GM21786 (cell line): ENCODE data around the gene STOX2.
"Not testable (repeated sequence)": the region's sequence is repeated elsewhere in the genome, so short reads cannot be mapped to it uniquely, and the experiment has no call there.

ENCODE experiments used
- ATAC-seq: cut with Tn5 transposase; IDR thresholded peaks from one replicate; pipeline ENCODE4 v1.9.1; 2021; ENCODE audit not compliant: unreplicated experiment

Gene STOX2

GRCh38 chr4:183934761-183935160 lies 29.7 kb downstream of the STOX2 start:
- ATAC-seq = no peak

- no peak for ATAC-seq
Observed at GRCh38 chr4:183935355-183936005, 30.4 kb downstream of the STOX2 start.

GRCh38 chr4:183936047-183936446 lies 30.9 kb downstream of the STOX2 start:
- ATAC-seq = no peak

GRCh38 chr4:183936574-183937345 lies 31.7 kb downstream of the STOX2 start:
- ATAC-seq = no peak

- ATAC-seq = no peak
Observed at GRCh38 chr4:183940864-183941263, 35.8 kb downstream of the STOX2 start.

- ATAC-seq = no peak
Observed at GRCh38 chr4:183941964-183942363, 36.9 kb downstream of the STOX2 start.

GRCh38 chr4:183945741-183946140 lies 40.6 kb downstream of the STOX2 start:
- no peak for ATAC-seq

- no peak for ATAC-seq
Observed at GRCh38 chr4:183950536-183950935, 45.4 kb downstream of the STOX2 start.

GRCh38 chr4:183952652-183953051 lies 47.5 kb downstream of the STOX2 start:
- ATAC-seq = not testable (repeated sequence)

- ATAC-seq = no peak
Observed at GRCh38 chr4:183959319-183960045, 54.4 kb downstream of the STOX2 start.

GRCh38 chr4:183960046-183960420 lies 54.9 kb downstream of the STOX2 start:
- no peak for ATAC-seq

- no peak for ATAC-seq
Observed at GRCh38 chr4:183960962-183961541, 55.9 kb downstream of the STOX2 start.

- no peak for ATAC-seq
Observed at GRCh38 chr4:183961795-183962194, 56.7 kb downstream of the STOX2 start.

- ATAC-seq = no peak
Observed at GRCh38 chr4:183962419-183962818, 57.3 kb downstream of the STOX2 start.

- ATAC-seq = no peak
Observed at GRCh38 chr4:183966371-183966770, 61.3 kb downstream of the STOX2 start.

- no peak for ATAC-seq
Observed at GRCh38 chr4:183967266-183967665, 62.2 kb downstream of the STOX2 start.

GRCh38 chr4:183968502-183968901 lies 63.4 kb downstream of the STOX2 start:
- no peak for ATAC-seq

- ATAC-seq = no peak
Observed at GRCh38 chr4:183968931-183969330, 63.8 kb downstream of the STOX2 start.

GRCh38 chr4:183969596-183969995 lies 64.5 kb downstream of the STOX2 start:
- no peak for ATAC-seq

GRCh38 chr4:183971929-183972490 lies 66.9 kb downstream of the STOX2 start:
- no peak for ATAC-seq

- no peak for ATAC-seq
Observed at GRCh38 chr4:183977707-183978106, 72.6 kb downstream of the STOX2 start.
